DOHH2 (cell line): ENCODE results near the gene HPX.

Experiments
- CTCF ChIP-seq: fragments of 200-600 bp; sonication (generic); IDR thresholded peaks from one replicate; pipeline ENCODE4 v1.5.1; 2014; ENCODE audit warnings: antibody characterized with exemption, mild to moderate bottlenecking, low read depth, low read length; ENCODE audit not compliant: poor library complexity, severe bottlenecking
- EZH2phosphoT487 ChIP-seq: fragments of 200-600 bp; sonication (generic); IDR thresholded peaks from 2 replicates; pipeline ENCODE4 v1.6.1; 2017; ENCODE audit warnings: borderline replicate concordance, mild to moderate bottlenecking, antibody characterized with exemption, low read length, moderate library complexity, mixed read lengths

GRCh38 chr11:6480299-6480914 lies 39.6 kb upstream of the HPX start:
- TF ChIP-seq CTCF (no peak), EZH2phosphoT487 (no peak)
